HL-60 (cell line): ENCODE measurements around the gene RASD2.

Source experiments
- DNase-seq, 2 experiments: peaks; one replicate each; pipeline ENCODE4 v3.0.0-alpha.2; 2010 to 2020; ENCODE audit warnings: low read depth in 1 of 2, low spot score in 1 of 2
- H3K27ac ChIP-seq: fragments of 250-450 bp; sonication (Bioruptor Pico); replicated peaks from 2 replicates; pipeline ENCODE4 v1.5.1; 2020; ENCODE audit warnings: mild to moderate bottlenecking, moderate library complexity
- H3K27me3 ChIP-seq: fragments of 250-450 bp; sonication (Bioruptor Pico); 2 replicates; pipeline ENCODE4 v1.5.1; 2021; ENCODE audit warnings: mild to moderate bottlenecking, moderate library complexity; ENCODE audit not compliant: insufficient read depth, poor library complexity, severe bottlenecking
- H3K4me3 ChIP-seq: replicated peaks from 2 replicates; pipeline ENCODE4 v1.5.1; 2011; ENCODE audit warnings: mild to moderate bottlenecking, control low read depth, low read length; ENCODE audit not compliant: insufficient read depth
- GABPA ChIP-seq: IDR thresholded peaks from 2 replicates; pipeline ENCODE4 v1.6.1; 2012; ENCODE audit warnings: low read depth
- POLR2AphosphoS5 ChIP-seq: IDR thresholded peaks from 2 replicates; pipeline ENCODE4 v1.6.1; 2012; ENCODE audit warnings: low read depth
- REST ChIP-seq: IDR thresholded peaks from 2 replicates; pipeline ENCODE4 v1.6.1; 2012; ENCODE audit warnings: low read depth; ENCODE audit not compliant: insufficient replicate concordance
- SPI1 ChIP-seq: IDR thresholded peaks from 2 replicates; pipeline ENCODE4 v1.6.1; 2012; ENCODE audit warnings: low read depth, mild to moderate bottlenecking, borderline replicate concordance
- TF ChIP-seq, protein P1 (sequence below): IDR thresholded peaks from one replicate; pipeline ENCODE4 v1.5.1; 2011; ENCODE audit warnings: low read length, control low read depth, inconsistent platforms; ENCODE audit not compliant: insufficient read depth

The RASD2 gene

GRCh38 chr22:35528927-35529326 lies 11.7 kb upstream of the RASD2 start:
- DNase-seq = no peak
- H3K27ac ChIP-seq = no peak overlapping the region
- H3K4me3 ChIP-seq = no peak overlapping the region
- H3K27me3 ChIP-seq = no peaks in the 10 kb centered on the region
- TF ChIP-seq REST (no peak), GABPA (no peak), POLR2AphosphoS5 (no peak), SPI1 (no peak)

- Histone ChIP-seq H3K27me3 (no peaks in the 10 kb centered on the region), H3K27ac (no peak overlapping the region), H3K4me3 (no peak overlapping the region)
- TF ChIP-seq REST (no peak), POLR2AphosphoS5 (no peak), SPI1 (no peak), GABPA (no peak)
- TF ChIP-seq, protein P1, sequence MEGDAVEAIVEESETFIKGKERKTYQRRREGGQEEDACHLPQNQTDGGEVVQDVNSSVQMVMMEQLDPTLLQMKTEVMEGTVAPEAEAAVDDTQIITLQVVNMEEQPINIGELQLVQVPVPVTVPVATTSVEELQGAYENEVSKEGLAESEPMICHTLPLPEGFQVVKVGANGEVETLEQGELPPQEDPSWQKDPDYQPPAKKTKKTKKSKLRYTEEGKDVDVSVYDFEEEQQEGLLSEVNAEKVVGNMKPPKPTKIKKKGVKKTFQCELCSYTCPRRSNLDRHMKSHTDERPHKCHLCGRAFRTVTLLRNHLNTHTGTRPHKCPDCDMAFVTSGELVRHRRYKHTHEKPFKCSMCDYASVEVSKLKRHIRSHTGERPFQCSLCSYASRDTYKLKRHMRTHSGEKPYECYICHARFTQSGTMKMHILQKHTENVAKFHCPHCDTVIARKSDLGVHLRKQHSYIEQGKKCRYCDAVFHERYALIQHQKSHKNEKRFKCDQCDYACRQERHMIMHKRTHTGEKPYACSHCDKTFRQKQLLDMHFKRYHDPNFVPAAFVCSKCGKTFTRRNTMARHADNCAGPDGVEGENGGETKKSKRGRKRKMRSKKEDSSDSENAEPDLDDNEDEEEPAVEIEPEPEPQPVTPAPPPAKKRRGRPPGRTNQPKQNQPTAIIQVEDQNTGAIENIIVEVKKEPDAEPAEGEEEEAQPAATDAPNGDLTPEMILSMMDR = no peak
- no peak for DNase-seq
These were observed 9.9 kb upstream of the RASD2 start for GRCh38 chr22:35530700-35531099.

DNA sequence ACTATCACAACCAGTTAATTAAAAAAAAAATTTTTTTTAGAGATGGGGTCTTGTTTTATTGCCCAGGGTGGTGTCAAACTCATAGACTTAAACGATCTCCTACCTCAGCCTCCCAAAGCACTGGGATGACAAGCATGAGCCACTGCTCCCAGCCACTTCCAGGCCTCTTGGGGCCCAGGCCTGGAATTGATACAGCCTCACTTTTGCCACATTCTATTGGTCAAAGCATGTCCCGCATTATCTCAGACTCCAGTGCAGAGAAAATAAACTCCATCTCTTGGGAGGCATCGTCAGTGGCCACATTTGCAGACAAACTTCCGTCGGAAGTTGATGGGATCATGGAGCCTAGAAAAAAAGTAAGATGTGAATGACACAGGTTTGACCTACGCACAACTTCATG lies 9.4 kb upstream of the RASD2 start:
- no peak for DNase-seq
- TF ChIP-seq REST = no peak
- no peak overlapping the region for H3K27ac ChIP-seq
- no peak overlapping the region for H3K4me3 ChIP-seq
- H3K27me3 ChIP-seq = no peaks in the 10 kb centered on the region

DNA sequence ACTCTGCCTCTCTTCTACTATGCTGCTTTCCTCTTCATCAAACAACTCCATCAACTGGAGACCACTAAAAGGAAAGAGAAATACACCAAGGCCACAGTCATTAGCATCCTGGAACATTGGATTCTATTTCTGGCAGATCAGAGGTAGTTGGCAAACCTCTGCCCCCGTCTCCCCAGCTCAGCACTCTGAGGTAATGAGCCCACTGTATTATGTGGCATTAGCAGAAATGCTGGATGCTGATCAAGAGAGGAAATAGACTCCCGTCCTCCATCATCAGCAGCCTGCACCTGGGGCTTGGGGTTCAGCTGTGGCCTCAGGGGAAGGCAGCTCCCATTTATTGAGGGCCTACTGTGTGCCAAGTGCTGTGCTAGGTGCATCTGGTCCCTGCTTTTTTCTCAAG lies 9.0 kb upstream of the RASD2 start:
- no peak overlapping the region for H3K27ac ChIP-seq
- no peak for DNase-seq
- TF ChIP-seq, protein P1 = no peak
- TF ChIP-seq GABPA = no peak
- TF ChIP-seq SPI1 = no peak
- no peak for TF ChIP-seq REST
- TF ChIP-seq POLR2AphosphoS5 = no peak
- H3K4me3 ChIP-seq = no peak overlapping the region
- H3K27me3 ChIP-seq = no peaks in the 10 kb centered on the region
